Ascending aorta (tissue), 2 donors: ENCODE data around the gene ABCF2. TPM values are rescaled to one million over a fixed set of nuclear protein-coding genes. Genes with fewer than 3 reads are reported as not detected.

ENCODE experiments used
- DNase-seq, 2 donors: peaks; one replicate each; pipeline ENCODE4 v3.0.0-alpha.2; 2019; ENCODE audit warnings: low spot score in 2 of 2
- H3K27ac ChIP-seq, 2 donors: fragments of 200-600 bp; sonication (generic); one replicate each; pipeline ENCODE4 v1.5.1; 2016 to 2017; ENCODE audit warnings: mild to moderate bottlenecking in 1 of 2
- H3K27me3 ChIP-seq: fragments of 200-600 bp; sonication (generic); one replicate; pipeline ENCODE4 v1.5.1; 2017
- H3K36me3 ChIP-seq, 2 donors: fragments of 200-600 bp; sonication (generic); one replicate each; pipeline ENCODE4 v1.5.1; 2016
- H3K4me1 ChIP-seq, 2 donors: fragments of 200-600 bp; sonication (generic); one replicate each; pipeline ENCODE4 v1.5.1; 2016 to 2017; ENCODE audit warnings: mild to moderate bottlenecking in 1 of 2
- H3K4me3 ChIP-seq, 2 donors: fragments of 200-600 bp; sonication (generic); one replicate each; pipeline ENCODE4 v1.5.1; 2016 to 2017; ENCODE audit warnings: mild to moderate bottlenecking in 1 of 2
- H3K9me3 ChIP-seq, 2 donors: fragments of 200-600 bp; sonication (generic); one replicate each; pipeline ENCODE4 v1.5.1; 2016
- intact Hi-C: fragments of 100-400 bp; cut with DNase I; formaldehyde crosslinking; loops from one replicate; pipeline ENCODE4 v1.15.1; 2023
- total RNA-seq: library from RNA; depleted of rRNA; stranded (reverse); fragments of >200 nt; gene quantifications from one replicate; pipeline ENCODE4 v1.1.0, GENCODE V29; 2016
- TF ChIP-seq, protein P1 (sequence below), 3 experiments: fragments of 200-600 bp in 2 of 3; fragments of 450-650 bp in 1 of 3; sonication (generic) in 2 of 3; IDR thresholded peaks; one replicate each; pipeline ENCODE4 v1.5.1; 2016 to 2019; ENCODE audit warnings: antibody characterized with exemption in 3 of 3, mild to moderate bottlenecking in 1 of 3, moderate library complexity in 1 of 3

ABCF2 gene
- total RNA-seq, 1 donor from 2014 or later = 85.3 TPM

DNA sequence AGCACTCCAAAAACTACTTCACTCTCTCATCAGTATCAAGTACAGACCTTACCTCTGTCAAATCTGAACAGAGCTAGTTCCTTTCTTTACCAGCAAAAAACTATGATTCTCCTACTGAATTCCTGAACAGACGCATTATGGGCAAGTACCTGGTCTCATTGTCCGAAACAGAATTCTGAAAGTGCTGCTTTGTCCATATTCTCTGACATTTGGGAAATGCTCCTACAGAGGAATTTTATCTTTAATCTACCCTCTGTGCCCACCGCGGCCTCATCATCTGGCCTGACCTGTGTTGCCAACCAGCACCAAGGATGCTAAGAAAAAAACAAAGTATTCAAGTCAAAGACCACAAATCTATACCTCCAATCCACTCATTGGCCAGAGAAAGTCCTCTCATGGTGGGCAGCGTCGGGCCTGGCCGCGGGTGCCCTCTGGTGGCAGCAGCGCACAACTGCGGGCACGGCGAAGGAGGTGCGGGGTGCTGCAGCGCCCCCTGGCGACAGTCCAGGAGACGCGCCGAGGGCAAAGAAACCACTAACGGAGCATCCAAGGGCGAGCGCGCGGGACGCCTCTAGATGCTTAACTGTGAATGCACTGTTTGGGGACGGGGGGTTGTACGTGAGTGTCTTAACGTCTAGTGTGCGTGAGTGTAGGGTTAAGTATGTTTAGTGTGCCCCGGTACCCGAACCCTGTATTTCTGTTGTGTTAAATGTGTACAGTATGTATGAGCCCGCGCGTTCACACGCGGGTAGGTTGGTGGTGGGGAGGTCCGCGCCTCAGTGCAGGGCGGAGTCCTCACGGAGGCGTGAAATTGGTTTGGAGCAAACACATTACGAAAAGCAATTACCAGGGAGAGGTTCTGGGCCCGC, 54.5 kb downstream of the ABCF2 start:
- Histone ChIP-seq H3K27me3 (peaks cover 11% of the 10 kb centered on the region), H3K9me3 (no peaks in the 10 kb centered on the region), H3K4me3 (no peak overlapping the region), H3K36me3 (no peaks in the 10 kb centered on the region), H3K27ac (no peak overlapping the region), H3K4me1 (peaks cover 0 to 4% of the 10 kb centered on the region in 2 donors)
- TF ChIP-seq, protein P1, sequence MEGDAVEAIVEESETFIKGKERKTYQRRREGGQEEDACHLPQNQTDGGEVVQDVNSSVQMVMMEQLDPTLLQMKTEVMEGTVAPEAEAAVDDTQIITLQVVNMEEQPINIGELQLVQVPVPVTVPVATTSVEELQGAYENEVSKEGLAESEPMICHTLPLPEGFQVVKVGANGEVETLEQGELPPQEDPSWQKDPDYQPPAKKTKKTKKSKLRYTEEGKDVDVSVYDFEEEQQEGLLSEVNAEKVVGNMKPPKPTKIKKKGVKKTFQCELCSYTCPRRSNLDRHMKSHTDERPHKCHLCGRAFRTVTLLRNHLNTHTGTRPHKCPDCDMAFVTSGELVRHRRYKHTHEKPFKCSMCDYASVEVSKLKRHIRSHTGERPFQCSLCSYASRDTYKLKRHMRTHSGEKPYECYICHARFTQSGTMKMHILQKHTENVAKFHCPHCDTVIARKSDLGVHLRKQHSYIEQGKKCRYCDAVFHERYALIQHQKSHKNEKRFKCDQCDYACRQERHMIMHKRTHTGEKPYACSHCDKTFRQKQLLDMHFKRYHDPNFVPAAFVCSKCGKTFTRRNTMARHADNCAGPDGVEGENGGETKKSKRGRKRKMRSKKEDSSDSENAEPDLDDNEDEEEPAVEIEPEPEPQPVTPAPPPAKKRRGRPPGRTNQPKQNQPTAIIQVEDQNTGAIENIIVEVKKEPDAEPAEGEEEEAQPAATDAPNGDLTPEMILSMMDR (IDR thresholded peaks at IDR 0.05) = peak; percentile 99 to 100 (median 100)
- intact Hi-C loops = loop anchor here (1.0 to 10.0 kb wide), 3 partner anchors 48 to 268 kb away; no protein-coding TSS in a partner anchor
- peak in 1 of 2 donors; percentile 86 for DNase-seq

DNA sequence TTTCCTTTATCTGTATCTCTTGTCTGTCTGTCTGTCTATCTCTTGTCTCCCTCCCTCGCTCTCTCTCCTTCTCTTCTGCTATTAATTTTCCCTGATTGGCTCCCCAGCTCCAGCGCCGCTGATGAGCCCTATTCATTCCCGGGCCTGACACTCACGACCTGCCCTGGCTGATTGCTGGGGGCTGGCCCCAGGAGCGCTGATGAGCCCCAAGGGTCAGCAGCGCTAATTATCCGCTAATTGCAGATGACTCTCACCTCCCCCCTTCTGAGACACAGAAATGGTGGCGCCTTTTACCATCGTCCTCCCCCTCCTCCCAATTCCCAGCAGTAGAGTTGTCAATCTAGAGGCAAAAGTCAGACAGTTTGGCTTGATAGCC, 58.2 kb downstream of the ABCF2 start:
- no peak overlapping the region for H3K4me3 ChIP-seq
- no peaks in the 10 kb centered on the region for H3K9me3 ChIP-seq
- no peak for DNase-seq
- peaks cover 20% of the 10 kb centered on the region for H3K27me3 ChIP-seq
- H3K36me3 ChIP-seq = no peaks in the 10 kb centered on the region
- H3K4me1 ChIP-seq = peaks cover 7 to 12% of the 10 kb centered on the region in 2 donors
- no peak overlapping the region for H3K27ac ChIP-seq
- intact Hi-C loops = no loop called here
- TF ChIP-seq, protein P1 (IDR thresholded peaks at IDR 0.05) = no peak

DNA sequence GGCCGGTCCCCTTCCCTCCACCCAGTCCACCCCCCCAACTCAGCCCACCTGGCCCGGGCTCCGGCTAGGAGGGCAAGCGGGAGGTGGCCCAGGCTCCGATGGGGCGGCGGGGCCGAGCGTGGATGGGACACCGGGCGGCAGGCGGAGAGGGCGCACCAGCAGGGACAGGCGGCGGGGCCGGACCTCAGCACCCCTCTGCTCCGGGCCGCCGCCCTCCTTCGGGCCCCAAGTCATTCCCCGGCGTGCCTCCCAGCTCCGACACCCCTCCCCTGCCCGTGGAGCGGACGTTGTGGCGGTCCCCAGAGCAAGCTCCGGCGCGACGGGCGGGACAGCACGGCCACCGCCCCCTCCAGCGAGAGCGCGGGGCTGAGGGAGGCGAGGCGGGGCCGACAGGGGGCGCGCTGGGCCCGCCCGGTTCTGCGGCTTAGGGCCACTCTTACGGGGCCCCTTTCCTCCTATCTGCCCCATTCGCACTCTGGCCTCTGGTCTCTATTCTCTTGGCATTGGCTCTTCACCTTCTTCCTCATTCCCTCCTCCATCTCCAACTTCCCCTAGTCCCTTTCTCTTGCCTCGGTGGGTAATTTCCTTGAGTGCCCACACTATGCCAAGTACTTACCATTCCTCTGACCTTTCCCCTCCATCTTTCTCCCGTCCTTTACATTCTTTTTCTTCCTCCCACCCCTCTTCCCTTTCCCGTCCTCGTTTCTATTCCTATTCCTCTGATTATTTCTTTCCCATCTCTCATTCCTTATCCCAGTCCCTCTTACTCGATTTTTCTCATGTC, 58.8 kb downstream of the ABCF2 start:
- DNase-seq = no peak
- peaks cover 19% of the 10 kb centered on the region for H3K27me3 ChIP-seq
- H3K27ac ChIP-seq = no peak overlapping the region
- H3K4me1 ChIP-seq = peaks cover 7 to 12% of the 10 kb centered on the region in 2 donors
- H3K36me3 ChIP-seq = no peaks in the 10 kb centered on the region
- peak overlapping the region; percentile 58 to 65 for H3K4me3 ChIP-seq
- no peaks in the 10 kb centered on the region for H3K9me3 ChIP-seq
- TF ChIP-seq, protein P1 (IDR thresholded peaks at IDR 0.05) = peak; percentile 31 to 58 (median 42)
- intact Hi-C loops = no loop called here

DNA sequence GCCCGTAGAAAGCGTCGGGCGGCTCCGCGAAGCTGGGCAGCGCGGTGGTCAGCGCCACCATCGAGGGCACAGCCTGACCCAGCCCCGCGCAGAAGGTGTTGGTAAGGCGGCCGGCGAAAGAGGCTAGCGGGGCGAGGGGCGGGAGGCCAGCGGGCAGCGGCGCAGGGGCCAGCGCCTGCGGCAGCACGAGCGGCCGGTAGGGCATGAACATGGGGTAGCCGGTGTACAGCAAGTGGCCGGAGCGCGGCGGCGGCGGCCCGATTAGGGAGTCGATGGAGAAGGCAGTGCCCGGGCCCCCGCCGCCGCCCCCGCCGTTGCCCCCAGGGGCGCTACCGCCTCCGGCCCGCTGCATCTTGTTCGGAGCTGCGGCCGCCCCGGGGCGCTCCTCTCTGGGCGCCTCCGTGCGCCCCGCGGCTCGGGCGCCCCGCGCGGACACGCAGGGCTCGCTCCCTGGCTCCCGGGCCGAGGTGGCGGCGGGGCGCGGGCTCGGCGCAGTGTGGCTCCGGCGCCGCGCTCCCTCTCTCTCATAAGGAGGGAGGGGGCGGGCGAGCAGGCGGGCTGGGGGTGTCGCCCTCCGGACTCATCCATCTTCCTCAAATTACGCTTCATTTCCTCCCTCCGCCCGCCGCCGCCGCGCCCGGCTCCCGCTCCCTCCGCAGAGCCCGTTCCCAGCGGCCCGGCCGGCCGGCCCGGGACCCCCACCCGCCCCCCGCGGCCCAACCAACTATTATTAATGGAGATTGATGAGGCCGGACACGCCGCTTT, 59.6 kb downstream of the ABCF2 start, which contains the start of gene GBX1:
Gene GBX1 (minus strand): TSS at position 498 of the 765 bp plus-strand sequence. CDS start 146 bp downstream, at position 352.
- Histone ChIP-seq H3K9me3 (no peaks in the 10 kb centered on the region), H3K27me3 (peaks cover 13% of the 10 kb centered on the region), H3K36me3 (no peaks in the 10 kb centered on the region), H3K4me3 (peak within 1 kb of the TSS; percentile 58 to 65), H3K27ac (no peak within 1 kb of the TSS), H3K4me1 (peaks cover 7 to 12% of the 10 kb centered on the region in 2 donors)
- intact Hi-C loops = no loop called here
- TF ChIP-seq, protein P1 (IDR thresholded peaks at IDR 0.05) = no peak
- DNase-seq = no peak

DNA sequence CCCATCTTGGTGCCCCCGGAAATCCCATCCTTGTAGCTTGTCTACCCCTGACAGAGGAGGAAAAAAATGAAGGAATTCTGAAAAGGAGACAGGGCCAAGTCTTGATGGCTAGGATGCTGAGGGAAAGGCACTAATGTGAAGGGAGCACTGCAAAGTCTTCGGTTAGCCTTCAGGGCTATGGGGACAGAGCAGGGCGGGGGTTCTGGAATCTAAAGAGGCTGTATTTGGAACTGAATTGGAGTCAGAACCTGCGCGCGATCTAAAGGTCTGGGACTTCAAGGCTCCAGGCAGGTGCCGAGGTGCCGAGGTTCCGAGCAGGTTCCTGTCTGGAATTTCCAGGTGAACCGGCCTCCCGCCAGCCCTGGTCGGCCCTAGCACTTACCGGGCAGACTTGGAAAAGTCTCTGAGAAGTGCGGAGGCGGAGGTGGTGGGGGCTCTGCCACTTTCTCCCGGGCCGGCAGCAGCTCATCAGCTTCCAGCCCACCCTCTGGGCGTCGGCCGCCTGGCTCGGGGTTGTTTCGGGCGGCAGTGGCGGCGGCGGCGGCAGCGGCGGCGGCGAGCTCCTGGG, 60.3 kb downstream of the ABCF2 start:
- Histone ChIP-seq H3K27me3 (peaks cover 13% of the 10 kb centered on the region), H3K4me3 (peak overlapping the region; percentile 58 to 65), H3K36me3 (no peaks in the 10 kb centered on the region), H3K4me1 (peaks cover 7 to 12% of the 10 kb centered on the region in 2 donors), H3K27ac (no peak overlapping the region), H3K9me3 (no peaks in the 10 kb centered on the region)
- TF ChIP-seq, protein P1 (IDR thresholded peaks at IDR 0.05) = no peak
- intact Hi-C loops = no loop called here
- DNase-seq = no peak
